Right lobe of liver (tissue), 4 donors: ENCODE results near the gene CAT.

Source experiments
- POLR2A ChIP-seq: fragments of 450-650 bp; IDR thresholded peaks from one replicate; pipeline ENCODE4 v1.6.1; 2017; ENCODE audit warnings: antibody characterized with exemption, mild to moderate bottlenecking
- TF ChIP-seq, protein P1 (sequence below), 4 donors: fragments of 200-600 bp in 3 of 4; fragments of 450-650 bp in 1 of 4; IDR thresholded peaks; one replicate each; pipeline versions ENCODE4 v1.5.1 to v1.8.0; 2016 to 2022; ENCODE audit warnings: antibody characterized with exemption in 4 of 4, mild to moderate bottlenecking in 2 of 4
- donor health status: DM: no; HTN: no; CAD: no.
- donor health status: DM: no; HTN: no; CAD: no.
- donor health status: DM: no; HTN: yes; CAD: no.

DNA sequence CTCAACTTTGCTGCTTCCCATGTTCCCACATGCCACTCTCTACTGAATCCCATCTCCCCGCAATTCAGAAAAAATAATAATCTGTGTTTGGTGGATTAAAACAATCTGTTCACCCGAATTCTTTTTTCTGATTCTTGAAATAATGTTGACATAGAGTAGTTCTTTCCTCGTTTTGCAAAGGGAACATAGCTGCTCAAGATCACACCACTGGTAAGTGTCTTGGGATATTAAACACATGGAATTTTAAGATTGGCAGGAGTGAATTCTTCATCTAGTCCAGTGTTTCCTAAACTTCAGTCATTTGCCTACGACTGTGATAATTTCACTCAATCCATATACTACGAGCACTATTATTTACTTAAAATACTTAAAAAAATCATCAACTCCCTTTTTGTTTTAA lies 68.9 kb downstream of the CAT start:
- TF ChIP-seq, protein P1, sequence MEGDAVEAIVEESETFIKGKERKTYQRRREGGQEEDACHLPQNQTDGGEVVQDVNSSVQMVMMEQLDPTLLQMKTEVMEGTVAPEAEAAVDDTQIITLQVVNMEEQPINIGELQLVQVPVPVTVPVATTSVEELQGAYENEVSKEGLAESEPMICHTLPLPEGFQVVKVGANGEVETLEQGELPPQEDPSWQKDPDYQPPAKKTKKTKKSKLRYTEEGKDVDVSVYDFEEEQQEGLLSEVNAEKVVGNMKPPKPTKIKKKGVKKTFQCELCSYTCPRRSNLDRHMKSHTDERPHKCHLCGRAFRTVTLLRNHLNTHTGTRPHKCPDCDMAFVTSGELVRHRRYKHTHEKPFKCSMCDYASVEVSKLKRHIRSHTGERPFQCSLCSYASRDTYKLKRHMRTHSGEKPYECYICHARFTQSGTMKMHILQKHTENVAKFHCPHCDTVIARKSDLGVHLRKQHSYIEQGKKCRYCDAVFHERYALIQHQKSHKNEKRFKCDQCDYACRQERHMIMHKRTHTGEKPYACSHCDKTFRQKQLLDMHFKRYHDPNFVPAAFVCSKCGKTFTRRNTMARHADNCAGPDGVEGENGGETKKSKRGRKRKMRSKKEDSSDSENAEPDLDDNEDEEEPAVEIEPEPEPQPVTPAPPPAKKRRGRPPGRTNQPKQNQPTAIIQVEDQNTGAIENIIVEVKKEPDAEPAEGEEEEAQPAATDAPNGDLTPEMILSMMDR (IDR thresholded peaks at IDR 0.05): no peak
- no peak for TF ChIP-seq POLR2A
